Activated CD4-positive, alpha-beta T cell treated with anti-CD3 and anti-CD28 coated beads, Interleukin-2, amount 10 ng/mL, durations not matched to agents 7 days and 5 days (primary cell): Measurements from ENCODE around the gene PCDHGC4. TPM values are rescaled to one million over a fixed set of nuclear protein-coding genes. Genes with fewer than 3 reads are reported as not detected.
A peak's percentile ranks its signal among the peaks of the same experiment; 100 is the strongest.

Experiments used
- CTCF ChIA-PET: fragments of 350-600 bp; sonication (Branson Sonifier 250); formaldehyde crosslinking; loops from one replicate; lab custom pipeline; 2021; ENCODE audit warnings: antibody characterized with exemption; lab: Charles Lee
- POLR2A ChIA-PET: fragments of 350-600 bp; sonication (Branson Sonifier 250); formaldehyde crosslinking; loops from one replicate; lab custom pipeline; 2021; ENCODE audit warnings: antibody characterized with exemption; lab: Charles Lee
- DNase-seq: peaks from one replicate; pipeline ENCODE4 v3.0.0-alpha.2; 2020
- H3K27ac Mint-ChIP-seq: one replicate; pipeline ENCODE4 v1.8.0; 2021; ENCODE audit warnings: mild to moderate bottlenecking, moderate library complexity, mixed read lengths
- H3K27me3 Mint-ChIP-seq: one replicate; pipeline ENCODE4 v1.8.0; 2021; ENCODE audit warnings: mixed read lengths
- H3K36me3 Mint-ChIP-seq: one replicate; pipeline ENCODE4 v1.8.0; 2021; ENCODE audit warnings: low read depth, mixed read lengths
- H3K4me1 Mint-ChIP-seq: one replicate; pipeline ENCODE4 v1.8.0; 2021; ENCODE audit warnings: mixed read lengths
- H3K4me3 Mint-ChIP-seq: one replicate; pipeline ENCODE4 v1.8.0; 2021; ENCODE audit warnings: mild to moderate bottlenecking, moderate library complexity, mixed read lengths
- H3K9me3 Mint-ChIP-seq: one replicate; pipeline ENCODE4 v1.8.0; 2021; ENCODE audit warnings: mixed read lengths
- total RNA-seq, 2 experiments: library from RNA; stranded (reverse); gene quantifications; one replicate each; pipeline ENCODE4 v1.2.3, GENCODE V29; 2021

PCDHGC4 gene
- total RNA-seq, 2 experiments from 2014 or later: not detected

GRCh38 chr5:141479776-141480175 lies 5.1 kb upstream of the PCDHGC4 start:
- Mint-ChIP-seq H3K4me1 (peaks cover 19% of the 10 kb centered on the region), H3K27me3 (peaks cover 82% of the 10 kb centered on the region), H3K27ac (no peak overlapping the region), H3K4me3 (no peak overlapping the region), H3K9me3 (no peaks in the 10 kb centered on the region), H3K36me3 (peaks cover 7% of the 10 kb centered on the region)
- ChIA-PET POLR2A (no interaction called here), CTCF (interaction anchor here (1.1 kb wide), 2 partner anchors 9 to 59 kb away, joined by 3 to 4 read pairs; partner anchors contain the start of gene PCDHGA11)
- no peak for DNase-seq

- ChIA-PET CTCF (interaction anchor here (0.6 kb wide), 4 partner anchors 62 to 744 kb away, joined by 3 read pairs; no protein-coding TSS in a partner anchor), POLR2A (no interaction called here)
- Mint-ChIP-seq H3K4me1 (no peaks in the 10 kb centered on the region), H3K27me3 (peaks cover 73% of the 10 kb centered on the region), H3K36me3 (no peaks in the 10 kb centered on the region), H3K9me3 (no peaks in the 10 kb centered on the region), H3K27ac (no peak overlapping the region), H3K4me3 (no peak overlapping the region)
- no peak for DNase-seq
Measured at GRCh38 chr5:141483902-141484301, 928 bp upstream of the PCDHGC4 start.

- Mint-ChIP-seq H3K27me3 (peaks cover 74% of the 10 kb centered on the region), H3K27ac (no peak overlapping the region), H3K9me3 (no peaks in the 10 kb centered on the region), H3K4me3 (no peak overlapping the region), H3K4me1 (no peaks in the 10 kb centered on the region), H3K36me3 (no peaks in the 10 kb centered on the region)
- no peak for DNase-seq
- POLR2A ChIA-PET: no interaction called here
- CTCF ChIA-PET: interaction anchor here (0.6 kb wide), 1 partner anchor 149 kb away, joined by 3 read pairs; no protein-coding TSS in a partner anchor
Measured at GRCh38 chr5:141484310-141484640, 555 bp upstream of the PCDHGC4 start.

GRCh38 chr5:141485321-141486055 lies 658 bp downstream of the PCDHGC4 start:
- ChIA-PET CTCF (interaction anchor here (0.9 to 1.9 kb wide), 4 partner anchors 10 to 27 kb away, joined by 3 to 6 read pairs (median 4); partner anchors contain the start of gene PCDHGC3), POLR2A (no interaction called here)
- DNase-seq: no peak
- H3K27ac Mint-ChIP-seq: no peak overlapping the region
- peaks cover 73% of the 10 kb centered on the region for H3K27me3 Mint-ChIP-seq
- no peak overlapping the region for H3K4me3 Mint-ChIP-seq
- H3K4me1 Mint-ChIP-seq: no peaks in the 10 kb centered on the region
- no peaks in the 10 kb centered on the region for H3K36me3 Mint-ChIP-seq
- no peaks in the 10 kb centered on the region for H3K9me3 Mint-ChIP-seq

GRCh38 chr5:141486091-141486490 lies 1.3 kb downstream of the PCDHGC4 start:
- ChIA-PET CTCF (interaction anchor here (0.9 to 1.9 kb wide), 4 partner anchors 10 to 27 kb away, joined by 3 to 6 read pairs (median 4); partner anchors contain the start of gene PCDHGC3), POLR2A (no interaction called here)
- Mint-ChIP-seq H3K36me3 (no peaks in the 10 kb centered on the region), H3K9me3 (no peaks in the 10 kb centered on the region), H3K4me1 (no peaks in the 10 kb centered on the region), H3K27ac (no peak overlapping the region), H3K27me3 (peaks cover 79% of the 10 kb centered on the region), H3K4me3 (no peak overlapping the region)
- no peak for DNase-seq

GRCh38 chr5:141487131-141487530 lies 2.3 kb downstream of the PCDHGC4 start:
- POLR2A ChIA-PET: no interaction called here
- Mint-ChIP-seq H3K36me3 (peaks cover 2% of the 10 kb centered on the region), H3K27ac (no peak overlapping the region), H3K4me1 (peaks cover 2% of the 10 kb centered on the region), H3K27me3 (peaks cover 81% of the 10 kb centered on the region), H3K4me3 (no peak overlapping the region), H3K9me3 (peaks cover 2% of the 10 kb centered on the region)
- DNase-seq: no peak
- CTCF ChIA-PET: interaction anchor here (0.5 to 1.2 kb wide), 3 partner anchors 11 to 20 kb away, joined by 3 read pairs; no protein-coding TSS in a partner anchor

DNA sequence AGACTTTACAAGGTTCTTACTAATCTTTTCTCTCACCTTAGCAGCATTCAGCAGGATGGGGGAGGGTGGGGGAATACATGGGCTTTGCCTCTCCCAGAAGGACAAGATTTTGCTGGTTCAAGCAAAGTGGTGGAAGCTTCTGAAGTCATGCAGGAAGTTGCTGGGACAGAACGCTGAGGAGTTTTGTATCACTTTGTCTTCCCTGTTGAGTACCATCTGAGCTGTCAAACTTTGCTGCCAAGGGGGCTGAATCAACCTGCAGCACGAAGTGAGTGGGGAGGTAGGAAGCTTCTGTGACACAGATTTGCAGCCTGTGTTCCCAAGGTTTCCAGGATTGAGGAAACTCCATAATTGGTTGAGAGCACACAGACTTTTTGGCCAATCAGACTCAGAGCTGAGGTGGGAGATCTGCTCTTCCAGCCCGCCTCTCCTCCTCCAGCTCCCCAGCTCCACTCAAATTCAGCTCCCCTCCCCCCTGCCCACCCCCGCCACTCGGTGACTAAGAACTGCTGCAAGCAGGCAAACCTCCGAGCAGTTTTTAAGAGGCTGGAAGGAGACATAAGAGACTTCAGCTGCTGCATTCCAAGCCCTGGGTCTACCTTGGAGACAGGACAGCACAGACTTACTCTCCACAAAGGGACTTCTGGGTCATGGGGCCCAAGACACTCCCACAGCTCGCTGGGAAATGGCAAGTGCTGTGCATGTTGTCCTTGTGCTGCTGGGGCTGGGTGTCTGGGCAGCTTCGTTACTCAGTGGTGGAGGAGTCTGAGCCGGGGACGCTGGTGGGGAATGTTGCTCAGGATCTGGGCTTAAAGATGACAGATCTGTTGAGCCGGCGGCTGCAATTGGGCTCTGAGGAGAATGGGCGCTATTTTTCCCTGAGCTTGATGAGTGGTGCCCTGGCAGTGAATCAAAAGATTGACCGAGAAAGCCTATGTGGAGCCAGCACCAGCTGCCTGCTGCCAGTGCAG lies 4.0 kb downstream of the PCDHGC4 start, which contains the start of gene PCDHGC5:
TSS of gene PCDHGC5 (plus strand) at position 491 of the 971 bp plus-strand sequence. CDS start at position 651, 160 bp downstream.
- Mint-ChIP-seq H3K27ac (no peak within 1 kb of the TSS), H3K4me1 (peaks cover 2% of the 10 kb centered on the region), H3K9me3 (peaks cover 2% of the 10 kb centered on the region), H3K27me3 (peaks cover 80% of the 10 kb centered on the region), H3K36me3 (peaks cover 2% of the 10 kb centered on the region), H3K4me3 (no peak within 1 kb of the TSS)
- ChIA-PET POLR2A (no interaction called here), CTCF (interaction anchor here (0.6 to 1.0 kb wide), 3 partner anchors 9 to 67 kb away, joined by 3 to 4 read pairs (median 4); partner anchors contain the start of gene PCDHGC3)
- no peak for DNase-seq

DNA sequence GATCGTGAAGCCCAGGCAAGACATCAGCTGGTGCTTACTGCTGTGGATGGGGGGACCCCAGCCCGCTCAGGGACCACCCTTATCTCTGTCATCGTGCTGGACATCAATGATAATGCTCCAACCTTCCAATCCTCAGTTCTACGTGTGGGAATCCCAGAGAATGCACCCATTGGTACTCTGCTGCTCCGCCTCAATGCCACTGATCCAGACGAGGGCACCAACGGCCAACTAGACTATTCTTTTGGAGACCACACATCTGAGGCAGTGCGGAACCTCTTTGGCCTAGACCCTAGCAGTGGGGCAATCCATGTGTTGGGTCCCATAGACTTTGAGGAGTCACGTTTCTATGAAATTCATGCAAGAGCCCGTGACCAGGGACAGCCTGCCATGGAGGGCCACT lies 5.0 kb downstream of the PCDHGC4 start:
- Mint-ChIP-seq H3K27ac (no peak overlapping the region), H3K4me1 (peaks cover 2% of the 10 kb centered on the region), H3K9me3 (peaks cover 2% of the 10 kb centered on the region)

GRCh38 chr5:141490271-141490670 lies 5.4 kb downstream of the PCDHGC4 start:
- POLR2A ChIA-PET: no interaction called here
- CTCF ChIA-PET: interaction anchor here (1.0 kb wide), 1 partner anchor 68 kb away, joined by 3 read pairs; no protein-coding TSS in a partner anchor

More for the DNA sequence above, 5.0 kb downstream of the PCDHGC4 start:
- CTCF ChIA-PET: interaction anchor here (0.6 to 1.0 kb wide), 2 partner anchors 14 to 68 kb away, joined by 3 to 4 read pairs; partner anchors contain the start of gene PCDHGC3
- no peak for DNase-seq
- Mint-ChIP-seq H3K27me3 (peaks cover 80% of the 10 kb centered on the region), H3K4me3 (no peak overlapping the region), H3K36me3 (peaks cover 2% of the 10 kb centered on the region)
- POLR2A ChIA-PET: no interaction called here

DNA sequence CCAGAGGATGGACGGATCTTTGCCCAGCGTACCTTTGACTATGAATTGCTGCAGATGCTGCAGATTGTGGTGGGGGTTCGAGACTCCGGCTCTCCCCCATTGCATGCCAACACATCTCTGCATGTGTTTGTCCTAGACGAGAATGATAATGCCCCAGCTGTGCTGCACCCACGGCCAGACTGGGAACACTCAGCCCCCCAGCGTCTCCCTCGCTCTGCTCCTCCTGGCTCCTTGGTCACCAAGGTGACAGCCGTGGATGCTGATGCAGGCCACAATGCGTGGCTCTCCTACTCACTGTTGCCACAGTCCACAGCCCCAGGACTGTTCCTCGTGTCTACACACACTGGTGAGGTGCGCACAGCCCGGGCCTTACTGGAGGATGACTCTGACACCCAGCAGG lies 5.9 kb downstream of the PCDHGC4 start:
- POLR2A ChIA-PET: no interaction called here
- no peak overlapping the region for H3K4me3 Mint-ChIP-seq
- H3K27me3 Mint-ChIP-seq: peaks cover 79% of the 10 kb centered on the region
- no peak overlapping the region for H3K27ac Mint-ChIP-seq
- H3K36me3 Mint-ChIP-seq: peaks cover 2% of the 10 kb centered on the region
- peaks cover 2% of the 10 kb centered on the region for H3K9me3 Mint-ChIP-seq
- CTCF ChIA-PET: interaction anchor here (2.9 kb wide), 1 partner anchor 21 kb away, joined by 13 read pairs; no protein-coding TSS in a partner anchor
- peaks cover 6% of the 10 kb centered on the region for H3K4me1 Mint-ChIP-seq
- no peak for DNase-seq

More at GRCh38 chr5:141490271-141490670, 5.4 kb downstream of the PCDHGC4 start:
- Mint-ChIP-seq H3K4me3 (no peak overlapping the region), H3K27me3 (peaks cover 79% of the 10 kb centered on the region), H3K36me3 (peaks cover 2% of the 10 kb centered on the region), H3K4me1 (peaks cover 3% of the 10 kb centered on the region), H3K27ac (no peak overlapping the region), H3K9me3 (peaks cover 2% of the 10 kb centered on the region)
- DNase-seq: no peak

DNA sequence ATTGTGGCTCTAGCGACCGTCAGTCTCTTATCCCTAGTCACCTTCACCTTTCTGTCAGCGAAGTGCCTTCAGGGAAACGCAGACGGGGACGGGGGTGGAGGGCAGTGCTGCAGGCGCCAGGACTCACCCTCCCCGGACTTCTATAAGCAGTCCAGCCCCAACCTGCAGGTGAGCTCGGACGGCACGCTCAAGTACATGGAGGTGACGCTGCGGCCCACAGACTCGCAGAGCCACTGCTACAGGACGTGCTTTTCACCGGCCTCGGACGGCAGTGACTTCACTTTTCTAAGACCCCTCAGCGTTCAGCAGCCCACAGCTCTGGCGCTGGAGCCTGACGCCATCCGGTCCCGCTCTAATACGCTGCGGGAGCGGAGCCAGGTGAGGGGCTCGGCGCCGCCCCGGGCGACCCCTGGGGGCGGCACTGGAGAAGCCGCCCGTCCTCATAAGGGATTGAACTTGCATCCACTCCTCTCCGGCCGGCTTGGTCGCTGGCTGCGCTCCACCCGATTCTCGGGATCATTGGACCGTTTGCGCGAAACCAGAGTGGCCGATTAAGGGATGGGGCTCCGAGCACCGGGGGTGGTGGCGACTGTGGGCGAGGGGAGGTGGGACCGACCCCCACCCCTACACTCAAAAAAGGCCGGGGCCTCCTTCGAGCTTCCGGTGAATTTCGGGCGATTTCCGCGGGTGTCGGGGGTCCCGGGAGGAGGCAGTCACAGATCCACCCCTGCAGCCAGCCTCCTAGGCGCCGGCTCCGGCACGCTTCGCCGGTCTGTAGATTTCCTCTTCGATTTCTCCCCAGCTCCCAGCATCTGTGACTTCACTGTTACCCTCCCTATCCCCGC lies 6.7 kb downstream of the PCDHGC4 start:
- peaks cover 6% of the 10 kb centered on the region for H3K4me1 Mint-ChIP-seq

More for the DNA sequence above, 6.7 kb downstream of the PCDHGC4 start:
- peak overlapping the region; percentile 36 for H3K4me3 Mint-ChIP-seq
- H3K27ac Mint-ChIP-seq: peak overlapping the region; percentile 60
- H3K27me3 Mint-ChIP-seq: peaks cover 77% of the 10 kb centered on the region
- peaks cover 2% of the 10 kb centered on the region for H3K9me3 Mint-ChIP-seq
- peaks cover 2% of the 10 kb centered on the region for H3K36me3 Mint-ChIP-seq
- POLR2A ChIA-PET: no interaction called here
- no peak for DNase-seq
- CTCF ChIA-PET: interaction anchor here (1.2 to 2.9 kb wide), 3 partner anchors 16 to 53 kb away, joined by 3 to 13 read pairs (median 7); no protein-coding TSS in a partner anchor
